ENCODE data around the gene KRTAP3-2. TPM values are rescaled to one million over a fixed set of nuclear protein-coding genes. Genes with fewer than 3 reads are reported as not detected.

KRTAP3-2 gene
- total RNA-seq, 1 donor = not detected

DNA sequence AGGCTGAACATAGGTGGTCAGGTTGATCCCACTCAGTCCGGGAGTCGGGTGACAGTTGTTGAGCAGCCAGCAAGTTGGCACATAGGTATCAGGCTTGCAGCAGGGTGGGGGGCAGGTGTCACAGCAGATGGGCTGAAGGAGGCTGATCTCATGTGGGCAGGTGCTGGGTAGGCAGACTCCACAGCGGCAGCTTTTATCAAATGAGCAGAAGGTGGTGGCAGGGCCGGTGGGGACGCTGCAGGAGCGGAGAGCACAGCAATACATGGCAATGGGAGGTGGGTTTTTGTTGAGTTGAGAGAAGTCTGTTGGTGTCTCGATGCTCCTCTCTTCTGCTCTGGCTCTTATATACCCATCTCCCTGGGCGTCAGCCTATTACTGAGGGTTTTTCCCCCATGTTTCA is 9.1 kb upstream of the KRTAP3-2 start, which contains the start of gene KRTAP3-1:
KRTAP3-1 (minus strand) TSS at position 318 of the 400 bp plus-strand sequence; CDS start at position 264, 54 bp downstream.
- H3K4me1 ChIP-seq (ENCODE audit: insufficient read depth, low read length) = no peaks in the 10 kb centered on the region

DNA sequence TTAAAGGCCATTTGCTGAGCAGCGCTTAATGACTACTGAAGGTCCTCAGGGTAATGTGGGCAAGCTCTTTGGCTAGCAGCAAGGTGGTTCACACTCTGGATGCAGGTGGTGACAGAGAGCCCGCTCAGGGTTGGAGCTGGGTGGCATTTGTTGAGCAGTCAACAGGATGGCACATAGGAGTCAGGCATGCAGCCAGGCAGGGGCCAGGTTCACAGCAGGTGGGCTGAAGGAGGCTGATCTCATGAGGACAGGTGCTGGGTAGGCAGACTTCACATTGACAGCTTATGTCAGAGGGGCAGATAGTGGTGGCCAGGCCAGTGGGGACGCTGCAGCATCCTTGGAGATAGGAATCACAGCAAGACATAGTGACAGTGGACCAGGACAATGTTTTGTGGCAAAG is 4.7 kb upstream of the KRTAP3-2 start:
- TF ChIP-seq, protein P1, sequence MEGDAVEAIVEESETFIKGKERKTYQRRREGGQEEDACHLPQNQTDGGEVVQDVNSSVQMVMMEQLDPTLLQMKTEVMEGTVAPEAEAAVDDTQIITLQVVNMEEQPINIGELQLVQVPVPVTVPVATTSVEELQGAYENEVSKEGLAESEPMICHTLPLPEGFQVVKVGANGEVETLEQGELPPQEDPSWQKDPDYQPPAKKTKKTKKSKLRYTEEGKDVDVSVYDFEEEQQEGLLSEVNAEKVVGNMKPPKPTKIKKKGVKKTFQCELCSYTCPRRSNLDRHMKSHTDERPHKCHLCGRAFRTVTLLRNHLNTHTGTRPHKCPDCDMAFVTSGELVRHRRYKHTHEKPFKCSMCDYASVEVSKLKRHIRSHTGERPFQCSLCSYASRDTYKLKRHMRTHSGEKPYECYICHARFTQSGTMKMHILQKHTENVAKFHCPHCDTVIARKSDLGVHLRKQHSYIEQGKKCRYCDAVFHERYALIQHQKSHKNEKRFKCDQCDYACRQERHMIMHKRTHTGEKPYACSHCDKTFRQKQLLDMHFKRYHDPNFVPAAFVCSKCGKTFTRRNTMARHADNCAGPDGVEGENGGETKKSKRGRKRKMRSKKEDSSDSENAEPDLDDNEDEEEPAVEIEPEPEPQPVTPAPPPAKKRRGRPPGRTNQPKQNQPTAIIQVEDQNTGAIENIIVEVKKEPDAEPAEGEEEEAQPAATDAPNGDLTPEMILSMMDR (IDR thresholded peaks at IDR 0.05; ENCODE audit: extremely low read depth, low read depth, low read length) = no peak
- Histone ChIP-seq H3K4me2 (ENCODE audit: insufficient read depth, low read length) (no peak overlapping the region), H2AFZ (ENCODE audit: low read length) (no peak overlapping the region), H3K4me1 (ENCODE audit: insufficient read depth, low read length) (peaks cover 6% of the 10 kb centered on the region), H3K79me2 (ENCODE audit: insufficient read depth, low read length) (no peaks in the 10 kb centered on the region), H3K27ac (ENCODE audit: low read depth, low read length) (no peak overlapping the region), H3K27me3 (ENCODE audit: insufficient read depth, low read length) (no peaks in the 10 kb centered on the region), H3K4me3 (ENCODE audit: insufficient read depth, low read length) (no peak overlapping the region), H3K9me3 (ENCODE audit: low read depth, low read length) (no peaks in the 10 kb centered on the region), H3K36me3 (ENCODE audit: insufficient read depth, low read length) (no peaks in the 10 kb centered on the region), H4K20me1 (ENCODE audit: insufficient read depth, low read length) (no peaks in the 10 kb centered on the region)
- no peak for DNase-seq (ENCODE audit: insufficient read length, low spot score, missing footprints)

More for the DNA sequence above, 9.1 kb upstream of the KRTAP3-2 start, which contains the start of gene KRTAP3-1:
- Histone ChIP-seq H3K36me3 (ENCODE audit: insufficient read depth, low read length) (no peaks in the 10 kb centered on the region), H2AFZ (ENCODE audit: low read length) (no peak within 1 kb of the TSS), H3K4me3 (ENCODE audit: insufficient read depth, low read length) (no peak within 1 kb of the TSS), H3K9me3 (ENCODE audit: low read depth, low read length) (no peaks in the 10 kb centered on the region), H4K20me1 (ENCODE audit: insufficient read depth, low read length) (no peaks in the 10 kb centered on the region), H3K4me2 (ENCODE audit: insufficient read depth, low read length) (no peak within 1 kb of the TSS), H3K27ac (ENCODE audit: low read depth, low read length) (no peak within 1 kb of the TSS), H3K79me2 (ENCODE audit: insufficient read depth, low read length) (no peaks in the 10 kb centered on the region), H3K27me3 (ENCODE audit: insufficient read depth, low read length) (no peaks in the 10 kb centered on the region)
- TF ChIP-seq, protein P1 (IDR thresholded peaks at IDR 0.05; ENCODE audit: extremely low read depth, low read depth, low read length) = no peak
- no peak for DNase-seq (ENCODE audit: insufficient read length, low spot score, missing footprints)

DNA sequence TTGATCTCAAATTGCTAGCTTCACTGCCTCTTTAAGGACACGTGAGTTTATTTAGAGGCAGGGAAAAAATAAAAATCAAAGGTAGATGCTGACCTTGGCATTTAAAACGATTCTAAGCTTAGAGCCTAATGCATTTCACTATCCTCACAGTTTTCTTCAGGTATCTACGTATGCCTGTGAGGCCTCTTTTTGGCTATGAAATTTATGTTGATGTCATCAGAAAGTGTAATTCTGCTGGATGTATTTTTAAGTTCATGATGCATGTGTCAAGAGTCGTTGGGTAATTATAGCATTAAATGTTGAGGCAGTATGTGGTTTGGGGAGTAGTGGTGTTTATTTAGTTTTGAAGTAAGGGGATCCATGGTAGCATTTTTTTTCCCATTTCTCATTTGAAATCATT is 4.2 kb upstream of the KRTAP3-2 start:
- no peak overlapping the region for H3K27ac ChIP-seq (ENCODE audit: low read depth, low read length)
- no peak overlapping the region for H3K4me2 ChIP-seq (ENCODE audit: insufficient read depth, low read length)
- peaks cover 6% of the 10 kb centered on the region for H3K4me1 ChIP-seq (ENCODE audit: insufficient read depth, low read length)
- no peaks in the 10 kb centered on the region for H3K9me3 ChIP-seq (ENCODE audit: low read depth, low read length)
- H3K27me3 ChIP-seq (ENCODE audit: insufficient read depth, low read length) = no peaks in the 10 kb centered on the region
- H4K20me1 ChIP-seq (ENCODE audit: insufficient read depth, low read length) = no peaks in the 10 kb centered on the region
- TF ChIP-seq, protein P1 (IDR thresholded peaks at IDR 0.05; ENCODE audit: extremely low read depth, low read depth, low read length) = no peak
- no peak overlapping the region for H3K4me3 ChIP-seq (ENCODE audit: insufficient read depth, low read length)
- no peaks in the 10 kb centered on the region for H3K79me2 ChIP-seq (ENCODE audit: insufficient read depth, low read length)
- H2AFZ ChIP-seq (ENCODE audit: low read length) = no peak overlapping the region
- no peaks in the 10 kb centered on the region for H3K36me3 ChIP-seq (ENCODE audit: insufficient read depth, low read length)
- DNase-seq (ENCODE audit: insufficient read length, low spot score, missing footprints) = peak; percentile 17

DNA sequence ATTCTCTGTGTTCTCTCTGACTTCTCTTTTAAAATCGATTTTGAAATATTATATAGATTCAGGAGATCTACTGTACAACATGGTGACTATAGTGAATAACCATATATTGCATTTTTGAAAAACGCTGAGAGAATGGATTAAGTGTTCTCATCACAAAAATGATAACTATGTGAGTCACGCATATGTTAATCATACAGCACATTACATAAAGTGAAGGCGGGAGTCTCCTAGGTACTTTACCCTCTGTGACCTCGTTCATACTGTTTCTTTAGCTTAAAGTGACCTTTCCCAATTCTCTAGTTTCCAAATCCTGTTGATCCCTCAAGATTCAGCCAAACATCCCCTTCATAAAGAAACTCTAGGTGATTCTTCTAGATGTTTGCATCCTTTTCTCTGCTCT is 3.1 kb upstream of the KRTAP3-2 start:
- H3K9me3 ChIP-seq (ENCODE audit: low read depth, low read length) = no peaks in the 10 kb centered on the region
- no peak overlapping the region for H3K4me2 ChIP-seq (ENCODE audit: insufficient read depth, low read length)
- H3K27ac ChIP-seq (ENCODE audit: low read depth, low read length) = no peak overlapping the region
- H3K36me3 ChIP-seq (ENCODE audit: insufficient read depth, low read length) = no peaks in the 10 kb centered on the region
- no peak overlapping the region for H3K4me3 ChIP-seq (ENCODE audit: insufficient read depth, low read length)
- peak; percentile 61 for DNase-seq (ENCODE audit: insufficient read length, low spot score, missing footprints)
- H4K20me1 ChIP-seq (ENCODE audit: insufficient read depth, low read length) = no peaks in the 10 kb centered on the region
- H3K4me1 ChIP-seq (ENCODE audit: insufficient read depth, low read length) = peaks cover 6% of the 10 kb centered on the region
- TF ChIP-seq, protein P1 (IDR thresholded peaks at IDR 0.05; ENCODE audit: extremely low read depth, low read depth, low read length) = no peak
- no peaks in the 10 kb centered on the region for H3K27me3 ChIP-seq (ENCODE audit: insufficient read depth, low read length)
- no peaks in the 10 kb centered on the region for H3K79me2 ChIP-seq (ENCODE audit: insufficient read depth, low read length)
- H2AFZ ChIP-seq (ENCODE audit: low read length) = peak overlapping the region; percentile 23

Measured in osteoblast (primary cell).